ENCODE results near the gene NOC2L. TPM values are rescaled to one million over a fixed set of nuclear protein-coding genes. Genes with fewer than 3 reads are reported as not detected.
"Not testable (repeated sequence)": the region's sequence is repeated elsewhere in the genome, so short reads cannot be mapped to it uniquely, and the experiment has no call there.

The NOC2L gene
- polyA plus RNA-seq, 12 donors, result 30.3 to 46.8 (median 38.0) TPM; not detected in 1

- no peak for DNase-seq
Observed at GRCh38 chr1:906600-907420, 52.2 kb downstream of the NOC2L start.

GRCh38 chr1:905811-906599 lies 53.1 kb downstream of the NOC2L start:
- DNase-seq, result no peak

GRCh38 chr1:905071-905749 lies 53.8 kb downstream of the NOC2L start:
- no peak for DNase-seq

- peak; percentile 88 for DNase-seq
Observed at GRCh38 chr1:904310-904950, 54.6 kb downstream of the NOC2L start.

- no peak for DNase-seq
Observed at GRCh38 chr1:903721-904271, 55.3 kb downstream of the NOC2L start.

GRCh38 chr1:903305-903704 lies 55.8 kb downstream of the NOC2L start:
- DNase-seq, result no peak

GRCh38 chr1:902802-903201 lies 56.3 kb downstream of the NOC2L start:
- no peak for DNase-seq

- DNase-seq, result no peak
Observed at GRCh38 chr1:901108-901859, 57.8 kb downstream of the NOC2L start.

- no peak for DNase-seq
Observed at GRCh38 chr1:899636-900317, 59.3 kb downstream of the NOC2L start.

- not testable (repeated sequence) for DNase-seq
Observed at GRCh38 chr1:897951-898350, 61.1 kb downstream of the NOC2L start.

- no peak for DNase-seq
Observed at GRCh38 chr1:897226-897625, 61.8 kb downstream of the NOC2L start.

Other genes starting within 250 kb of the NOC2L start
- gene SAMD11, start 35.3 kb downstream of the NOC2L start, polyA plus RNA-seq (ENCODE audit: insufficient read length in 12 of 12), result 10 to 100 TPM in 1 of 12 donors, 1 to 10 TPM in 10, not detected in 1; 2.1 to 23.0 (median 4.0) TPM
- 10 to 100 TPM in 1 of 12 donors, 1 to 10 TPM in 9, not detected in 2; 2.6 to 11.4 (median 4.8) TPM for gene KLHL17, start 1.3 kb upstream of the NOC2L start, polyA plus RNA-seq (ENCODE audit: insufficient read length in 12 of 12)
- 1 to 10 TPM in 3 of 12 donors, not detected in 9; 1.2 to 6.2 (median 1.4) TPM for gene PLEKHN1, start 7.2 kb upstream of the NOC2L start, polyA plus RNA-seq (ENCODE audit: insufficient read length in 12 of 12)
- 1 to 10 TPM in 9 of 12 donors, under 1 TPM in 1, not detected in 2; 0.73 to 5.3 (median 1.7) TPM for gene PERM1, start 22.8 kb upstream of the NOC2L start, polyA plus RNA-seq (ENCODE audit: insufficient read length in 12 of 12)
- gene HES4, start 40.8 kb upstream of the NOC2L start, polyA plus RNA-seq (ENCODE audit: insufficient read length in 12 of 12), result 10 to 100 TPM in 7 of 12 donors, 1 to 10 TPM in 4, not detected in 1; 6.4 to 34.3 (median 10.3) TPM
- 10 to 100 TPM in 1 of 12 donors, 1 to 10 TPM in 10, not detected in 1; 5.0 to 28.8 (median 6.8) TPM for gene ISG15, start 54.2 kb upstream of the NOC2L start, polyA plus RNA-seq (ENCODE audit: insufficient read length in 12 of 12)
- 10 to 100 TPM in 11 of 12 donors, not detected in 1; 26.2 to 84.3 (median 35.7) TPM for gene AGRN, start 60.9 kb upstream of the NOC2L start, polyA plus RNA-seq (ENCODE audit: insufficient read length in 12 of 12)
- under 1 TPM in 5 of 12 donors, not detected in 7; 0.09 to 0.43 (median 0.13) TPM for gene RNF223, start 115.0 kb upstream of the NOC2L start, polyA plus RNA-seq (ENCODE audit: insufficient read length in 12 of 12)
- 10 to 100 TPM in 1 of 12 donors, 1 to 10 TPM in 10, not detected in 1; 3.5 to 11.4 (median 5.6) TPM for gene C1orf159, start 156.8 kb upstream of the NOC2L start, polyA plus RNA-seq (ENCODE audit: insufficient read length in 12 of 12)
- under 1 TPM in 7 of 12 donors, not detected in 5; 0.10 to 0.72 (median 0.33) TPM for gene TTLL10, start 214.6 kb upstream of the NOC2L start, polyA plus RNA-seq (ENCODE audit: insufficient read length in 12 of 12)
- gene TNFRSF18, start 247.3 kb upstream of the NOC2L start, polyA plus RNA-seq (ENCODE audit: insufficient read length in 12 of 12), result 1 to 10 TPM in 9 of 12 donors, under 1 TPM in 1, not detected in 2; 0.87 to 4.2 (median 2.6) TPM